Keratinocyte (primary cell): ENCODE data around the gene SLC45A2.

Source experiments
- CTCF ChIP-seq, 3 experiments: IDR thresholded peaks in 1 of 3; conservative IDR thresholded peaks in 1 of 3; optimal IDR thresholded peaks in 1 of 3; 2 replicates in 2 of 3; 3 replicates in 1 of 3; pipeline versions ENCODE3 to v1.5.1; 2011; ENCODE audit warnings: low read length in 3 of 3, mild to moderate bottlenecking in 3 of 3, moderate library complexity in 2 of 3, control low read depth in 1 of 3, inconsistent platforms in 1 of 3; ENCODE audit not compliant: insufficient read depth in 2 of 3; ENCODE audit errors: extremely low read depth in 1 of 3
- EZH2 ChIP-seq: IDR thresholded peaks from one replicate; pipeline ENCODE4 v1.6.1; 2012; ENCODE audit warnings: inconsistent platforms, mild to moderate bottlenecking, low read length, moderate library complexity

GRCh38 chr5:33937017-33937706, 47.3 kb downstream of the SLC45A2 start:
- TF ChIP-seq CTCF (optimal IDR thresholded peaks at IDR 0.05 in 1 of 3, IDR thresholded peaks at IDR 0.05 in 1 of 3, conservative IDR thresholded peaks at IDR 0.05 in 1 of 3; ENCODE audit: extremely low read depth in 1 of 3, insufficient read depth in 2 of 3, low read length in 3 of 3): no peak
- TF ChIP-seq EZH2: no peak
